H1 (cell line): ENCODE results near the gene EMX2. TPM values are rescaled to one million over a fixed set of nuclear protein-coding genes. Genes with fewer than 3 reads are reported as not detected.

Source experiments
- CTCF ChIA-PET: fragments of 300-600 bp; sonication (Branson Sonifier 250); formaldehyde crosslinking; loops from one replicate; lab custom pipeline; 2021; ENCODE audit not compliant: partially characterized antibody; lab: Charles Lee
- POLR2A ChIA-PET: fragments of 300-600 bp; sonication (Branson Sonifier 250); formaldehyde crosslinking; loops from one replicate; lab custom pipeline; 2021; ENCODE audit warnings: inconsistent platforms; ENCODE audit not compliant: partially characterized antibody; lab: Charles Lee
- DNase-seq, 2 experiments: peaks; one replicate each; pipeline versions ENCODE4 v3.0.0 to v3.0.0-alpha.2; 2010 to 2022; ENCODE audit warnings: low spot score in 2 of 2, low read depth in 1 of 2, mixed read lengths in 1 of 2
- FAIRE-seq: peaks from 2 replicates; lab custom pipeline; 2011; peaks lifted over from hg19 to GRCh38; lab: Jason Lieb, UNC
- H2AFZ ChIP-seq: 2 replicates; pipeline ENCODE4 v1.8.1; 2012; ENCODE audit warnings: low read length, inconsistent platforms
- H2AK5ac ChIP-seq: 2 replicates; pipeline ENCODE4 v1.6.1; 2013; ENCODE audit warnings: low read depth, low read length
- H2BK120ac ChIP-seq: replicated peaks from 2 replicates; pipeline ENCODE3; 2013; ENCODE audit warnings: low read depth, low read length, inconsistent platforms
- H2BK12ac ChIP-seq: 2 replicates; pipeline ENCODE4 v1.6.1; 2013; ENCODE audit warnings: low read depth, low read length
- H2BK15ac ChIP-seq: 2 replicates; pipeline ENCODE4 v1.6.1; 2013; ENCODE audit warnings: low read length
- H2BK20ac ChIP-seq: 2 replicates; pipeline ENCODE4 v1.6.1; 2013; ENCODE audit warnings: low read length
- H2BK5ac ChIP-seq: 2 replicates; pipeline ENCODE4 v1.6.1; 2013; ENCODE audit warnings: low read depth, low read length
- H3K14ac ChIP-seq: 2 replicates; pipeline ENCODE4 v1.6.1; 2013; ENCODE audit warnings: inconsistent platforms; ENCODE audit not compliant: insufficient read length
- H3K18ac ChIP-seq: 2 replicates; pipeline ENCODE4 v1.6.1; 2013; ENCODE audit warnings: low read length; ENCODE audit errors: extremely low read depth
- H3K23ac ChIP-seq: 2 replicates; pipeline ENCODE4 v1.6.1; 2013; ENCODE audit warnings: inconsistent platforms; ENCODE audit not compliant: insufficient read length
- H3K23me2 ChIP-seq: 2 replicates; pipeline ENCODE4 v1.6.1; 2013; ENCODE audit warnings: low read depth, low read length
- H3K27ac ChIP-seq: 2 replicates; pipeline ENCODE4 v1.6.1; 2011; ENCODE audit warnings: low read depth, low read length, inconsistent platforms
- H3K27me3 ChIP-seq, 4 experiments: replicated peaks in 1 of 4; 1 replicate in 1 of 4; 2 replicates in 3 of 4; pipeline versions ENCODE4 v1.6.1 to v1.8.1; 2011 to 2013; ENCODE audit warnings: low read length in 3 of 4, mild to moderate bottlenecking in 3 of 4, inconsistent platforms in 2 of 4, mixed read lengths in 2 of 4, moderate library complexity in 1 of 4; ENCODE audit not compliant: control insufficient read depth in 3 of 4, insufficient read depth in 3 of 4; ENCODE audit errors: extremely low read depth in 1 of 4
- H3K36me3 ChIP-seq, 4 experiments: 2 replicates each; pipeline versions ENCODE4 v1.6.1 to v1.8.1; 2011 to 2013; ENCODE audit warnings: mild to moderate bottlenecking in 4 of 4, low read length in 3 of 4, moderate library complexity in 2 of 4, control low read depth in 1 of 4, inconsistent platforms in 1 of 4; ENCODE audit not compliant: insufficient read depth in 4 of 4, control insufficient read depth in 2 of 4
- H3K4ac ChIP-seq: replicated peaks from 2 replicates; pipeline ENCODE3; 2013; ENCODE audit warnings: low read length, low read depth, mixed read lengths, inconsistent platforms; ENCODE audit not compliant: insufficient read length
- H3K4me1 ChIP-seq, 4 experiments: replicated peaks in 1 of 4; 1 replicate in 1 of 4; 2 replicates in 3 of 4; pipeline versions ENCODE4 v1.6.1 to v1.8.1; 2011 to 2013; ENCODE audit warnings: low read length in 3 of 4, inconsistent platforms in 2 of 4, mixed read lengths in 1 of 4; ENCODE audit not compliant: insufficient read depth in 4 of 4, control insufficient read depth in 3 of 4
- H3K4me2 ChIP-seq, 2 experiments: 2 replicates each; pipeline versions ENCODE4 v1.6.1 to v1.8.1; 2011 to 2013; ENCODE audit warnings: low read depth in 2 of 2, low read length in 2 of 2, control low read depth in 1 of 2, inconsistent platforms in 1 of 2, mild to moderate bottlenecking in 1 of 2; ENCODE audit not compliant: insufficient read depth in 1 of 2
- H3K4me3 ChIP-seq, 4 experiments: fragments of 200-600, 300-600 bp in 1 of 4; sonication (generic), shearing (Covaris generic), sonication (Bioruptor Twin) in 1 of 4; 2 replicates each; pipeline versions ENCODE4 v1.5.1 to v1.8.1; 2011 to 2016; ENCODE audit warnings: low read length in 4 of 4, low read depth in 3 of 4, control low read depth in 2 of 4, inconsistent platforms in 2 of 4, mild to moderate bottlenecking in 2 of 4, mixed read lengths in 1 of 4, moderate library complexity in 1 of 4; ENCODE audit not compliant: insufficient read depth in 2 of 4; ENCODE audit errors: extremely low read depth in 1 of 4
- H3K56ac ChIP-seq: replicated peaks from 2 replicates; pipeline ENCODE3; 2013; ENCODE audit warnings: low read depth, mild to moderate bottlenecking, mixed read lengths, low read length, inconsistent platforms; ENCODE audit not compliant: insufficient read length
- H3K79me1 ChIP-seq: 2 replicates; pipeline ENCODE4 v1.6.1; 2013; ENCODE audit warnings: low read depth, low read length, control low read depth
- H3K79me2 ChIP-seq, 2 experiments: 2 replicates each; pipeline versions ENCODE4 v1.6.1 to v1.8.1; 2012 to 2013; ENCODE audit warnings: low read length in 2 of 2, mild to moderate bottlenecking in 2 of 2, inconsistent platforms in 1 of 2; ENCODE audit not compliant: insufficient read depth in 2 of 2, control insufficient read depth in 1 of 2
- H3K9ac ChIP-seq, 4 experiments: replicated peaks in 1 of 4; 1 replicate in 1 of 4; 2 replicates in 3 of 4; pipeline versions ENCODE4 v1.6.1 to v1.8.1; 2011 to 2013; ENCODE audit warnings: low read depth in 3 of 4, low read length in 3 of 4, control low read depth in 2 of 4, mild to moderate bottlenecking in 2 of 4, moderate library complexity in 2 of 4, inconsistent platforms in 1 of 4; ENCODE audit errors: extremely low read depth in 1 of 4
- H3K9me3 ChIP-seq, 2 experiments: 2 replicates each; pipeline versions ENCODE4 v1.6.1 to v1.8.1; 2012 to 2013; ENCODE audit warnings: mild to moderate bottlenecking in 2 of 2, moderate library complexity in 2 of 2, control low read depth in 1 of 2, inconsistent platforms in 1 of 2, low read depth in 1 of 2, low read length in 1 of 2, mixed read lengths in 1 of 2; ENCODE audit not compliant: insufficient read depth in 2 of 2
- H4K20me1 ChIP-seq, 2 experiments: replicated peaks in 1 of 2; 2 replicates each; pipeline versions ENCODE3 to v1.8.1; 2011 to 2013; ENCODE audit warnings: inconsistent platforms in 2 of 2, low read length in 2 of 2, mild to moderate bottlenecking in 1 of 2; ENCODE audit not compliant: insufficient read depth in 2 of 2, control insufficient read depth in 1 of 2
- H4K5ac ChIP-seq: 2 replicates; pipeline ENCODE4 v1.6.1; 2013; ENCODE audit warnings: low read length, low read depth, mixed read lengths, inconsistent platforms; ENCODE audit not compliant: insufficient read length
- H4K8ac ChIP-seq: 2 replicates; pipeline ENCODE4 v1.8.0; 2013; ENCODE audit warnings: mild to moderate bottlenecking, moderate library complexity, low read length, inconsistent platforms; ENCODE audit not compliant: insufficient read depth; ENCODE audit errors: extremely low read depth
- H4K91ac ChIP-seq: replicated peaks from 2 replicates; pipeline ENCODE3; 2013; ENCODE audit warnings: low read length, mixed read lengths, inconsistent platforms; ENCODE audit not compliant: insufficient read length
- EGR1 ChIP-seq: IDR thresholded peaks from 2 replicates; pipeline ENCODE4 v1.6.1; 2011; ENCODE audit warnings: low read depth, low read length, borderline replicate concordance
- PHF8 ChIP-seq: fragments of 200-600 bp; sonication (generic); conservative IDR thresholded peaks from 2 replicates; pipeline ENCODE4 v1.7.1; 2012; ENCODE audit warnings: low read depth, mild to moderate bottlenecking, inconsistent platforms, low read length, moderate library complexity
- SRF ChIP-seq: IDR thresholded peaks from 2 replicates; pipeline ENCODE4 v1.6.1; 2011; ENCODE audit warnings: mild to moderate bottlenecking, low read depth, low read length, moderate library complexity
- YY1 ChIP-seq: IDR thresholded peaks from 2 replicates; pipeline ENCODE4 v1.6.1; 2011; ENCODE audit warnings: low read depth, mild to moderate bottlenecking, low read length
- WGBS, 2 experiments: shearing (Covaris generic) in 1 of 2; methylation state at CpG; one replicate each; pipeline versions ENCODE4 v1.1.6 to v1.1.7; 2013 to 2015; ENCODE audit warnings: low lambda C conversion rate in 2 of 2, mixed read lengths in 2 of 2, inconsistent platforms in 1 of 2, low coverage in 1 of 2, missing lambda C conversion rate in 1 of 2; ENCODE audit not compliant: insufficient replicate concordance in 2 of 2, insufficient coverage in 1 of 2, insufficient read length in 1 of 2; ENCODE audit errors: extremely low coverage in 1 of 2, missing lambda C conversion rate in 1 of 2; 5-methylcytosine and 5-hydroxymethylcytosine counted together
- polyA plus RNA-seq, 7 experiments: library from polyadenylated mRNA; depleted of rRNA in 3 of 7; stranded (reverse) in 5 of 7; unstranded in 2 of 7; fragments of >200 nt in 5 of 7; fragments of 200-250 nt in 2 of 7; gene quantifications; 1 replicate in 5 of 7; 2 replicates in 1 of 7; 4 replicates in 1 of 7; pipeline versions ENCODE4 v1.2.1 to v1.2.3, GENCODE V29; 2011 to 2013; ENCODE audit warnings: missing spikeins in 2 of 7, mixed read lengths in 2 of 7
- total RNA-seq: library from RNA; stranded (reverse); fragmentation: NEBNext Ultra II Directional; extraction: Animal tissue kit (Norgen Biotek cat#: 25700); gene quantifications from 2 replicates; pipeline ENCODE4 v1.2.1, GENCODE V29; 2021
- TF ChIP-seq, protein P1 (sequence below), 3 experiments: IDR thresholded peaks; 1 replicate in 2 of 3; 2 replicates in 1 of 3; pipeline versions ENCODE4 v1.5.1 to v1.6.1; 2011; ENCODE audit warnings: low read length in 3 of 3, mild to moderate bottlenecking in 3 of 3, inconsistent platforms in 2 of 3, low read depth in 1 of 3, moderate library complexity in 1 of 3; ENCODE audit not compliant: insufficient read depth in 1 of 3; ENCODE audit errors: control extremely low read depth in 1 of 3
- TF ChIP-seq, protein P2 (sequence below): IDR thresholded peaks from 2 replicates; pipeline ENCODE4 v1.6.1; 2012; ENCODE audit warnings: low read length, inconsistent platforms

EMX2 gene
- total and polyA plus RNA-seq, 2 of the 8 experiments (the other 6 are each of a cell fraction or from before 2014, with no cell fraction given): not detected

GRCh38 chr10:117547716-117548668 is 5.4 kb downstream of the EMX2 start:
- Histone ChIP-seq H2BK20ac (no peak overlapping the region), H4K5ac (no peak overlapping the region), H3K79me2 (no peaks in the 10 kb centered on the region), H3K27ac (no peak overlapping the region), H4K91ac (no peak overlapping the region), H3K9me3 (no peaks in the 10 kb centered on the region), H3K18ac (no peak overlapping the region; the same call in 1 of the 2 replicates), H4K8ac (no peak overlapping the region), H2BK12ac (no peak overlapping the region), H2BK120ac (no peak overlapping the region), H2BK5ac (no peak overlapping the region), H3K36me3 (no peaks in the 10 kb centered on the region; a peak in 1 of 8 replicates), H3K4me3 (peak overlapping the region in 2 of 4 experiments; percentile 13 to 62; a peak in 5 of 8 replicates), H3K23ac (no peak overlapping the region), H3K27me3 (peaks cover 96 to 100% (median 99%) of the 10 kb centered on the region in 4 experiments), H2AFZ (no peak overlapping the region), H2AK5ac (no peak overlapping the region), H3K4me2 (peak overlapping the region; percentile 46 to 83), H3K4ac (no peak overlapping the region), H3K79me1 (no peaks in the 10 kb centered on the region), H3K9ac (no peak overlapping the region), H3K56ac (no peak overlapping the region), H3K14ac (no peak overlapping the region), H2BK15ac (no peak overlapping the region), H3K23me2 (peaks cover 7% of the 10 kb centered on the region), H3K4me1 (peaks cover 0 to 42% (median 26%) of the 10 kb centered on the region in 4 experiments; a peak in 6 of 7 replicates), H4K20me1 (peaks cover 34 to 47% of the 10 kb centered on the region in 2 experiments)
- ChIA-PET POLR2A (interaction anchor here (0.8 to 1.3 kb wide), 3 partner anchors 10 to 388 kb away, joined by 3 to 4 read pairs (median 3); no protein-coding TSS in a partner anchor), CTCF (interaction anchor here (1.2 to 3.5 kb wide), 4 partner anchors 9 to 22 kb away, joined by 3 to 27 read pairs (median 4); no protein-coding TSS in a partner anchor)
- DNase-seq (no peak), FAIRE-seq (no peak)
- WGBS, 2 experiments: 3% methylated on average over 31 of the region's 32 CpGs; no CpG with 5 or more reads in 1 of the 2 experiments
- TF ChIP-seq SRF (no peak), YY1 (peak; percentile 61; the same call in 1 of the 2 replicates), EGR1 (peak; percentile 64; the same call in 1 of the 2 replicates), PHF8 (no peak)
- TF ChIP-seq, protein P1, sequence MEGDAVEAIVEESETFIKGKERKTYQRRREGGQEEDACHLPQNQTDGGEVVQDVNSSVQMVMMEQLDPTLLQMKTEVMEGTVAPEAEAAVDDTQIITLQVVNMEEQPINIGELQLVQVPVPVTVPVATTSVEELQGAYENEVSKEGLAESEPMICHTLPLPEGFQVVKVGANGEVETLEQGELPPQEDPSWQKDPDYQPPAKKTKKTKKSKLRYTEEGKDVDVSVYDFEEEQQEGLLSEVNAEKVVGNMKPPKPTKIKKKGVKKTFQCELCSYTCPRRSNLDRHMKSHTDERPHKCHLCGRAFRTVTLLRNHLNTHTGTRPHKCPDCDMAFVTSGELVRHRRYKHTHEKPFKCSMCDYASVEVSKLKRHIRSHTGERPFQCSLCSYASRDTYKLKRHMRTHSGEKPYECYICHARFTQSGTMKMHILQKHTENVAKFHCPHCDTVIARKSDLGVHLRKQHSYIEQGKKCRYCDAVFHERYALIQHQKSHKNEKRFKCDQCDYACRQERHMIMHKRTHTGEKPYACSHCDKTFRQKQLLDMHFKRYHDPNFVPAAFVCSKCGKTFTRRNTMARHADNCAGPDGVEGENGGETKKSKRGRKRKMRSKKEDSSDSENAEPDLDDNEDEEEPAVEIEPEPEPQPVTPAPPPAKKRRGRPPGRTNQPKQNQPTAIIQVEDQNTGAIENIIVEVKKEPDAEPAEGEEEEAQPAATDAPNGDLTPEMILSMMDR (IDR thresholded peaks at IDR 0.05; ENCODE audit: control extremely low read depth in 1 of 3, insufficient read depth in 1 of 3, low read depth in 1 of 3, low read length in 3 of 3): no peak
- TF ChIP-seq, protein P2, sequence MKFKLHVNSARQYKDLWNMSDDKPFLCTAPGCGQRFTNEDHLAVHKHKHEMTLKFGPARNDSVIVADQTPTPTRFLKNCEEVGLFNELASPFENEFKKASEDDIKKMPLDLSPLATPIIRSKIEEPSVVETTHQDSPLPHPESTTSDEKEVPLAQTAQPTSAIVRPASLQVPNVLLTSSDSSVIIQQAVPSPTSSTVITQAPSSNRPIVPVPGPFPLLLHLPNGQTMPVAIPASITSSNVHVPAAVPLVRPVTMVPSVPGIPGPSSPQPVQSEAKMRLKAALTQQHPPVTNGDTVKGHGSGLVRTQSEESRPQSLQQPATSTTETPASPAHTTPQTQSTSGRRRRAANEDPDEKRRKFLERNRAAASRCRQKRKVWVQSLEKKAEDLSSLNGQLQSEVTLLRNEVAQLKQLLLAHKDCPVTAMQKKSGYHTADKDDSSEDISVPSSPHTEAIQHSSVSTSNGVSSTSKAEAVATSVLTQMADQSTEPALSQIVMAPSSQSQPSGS: no peak
